HG03280 (cell line): ENCODE data around the gene NR2F1.

ENCODE experiments used
- ATAC-seq: cut with Tn5 transposase; IDR thresholded peaks from one replicate; pipeline ENCODE4 v1.9.1; 2021; ENCODE audit warnings: mild to moderate bottlenecking, moderate library complexity; ENCODE audit not compliant: unreplicated experiment

NR2F1 gene

GRCh38 chr5:93577854-93578812, 4.9 kb upstream of the NR2F1 start:
- no peak for ATAC-seq

DNA sequence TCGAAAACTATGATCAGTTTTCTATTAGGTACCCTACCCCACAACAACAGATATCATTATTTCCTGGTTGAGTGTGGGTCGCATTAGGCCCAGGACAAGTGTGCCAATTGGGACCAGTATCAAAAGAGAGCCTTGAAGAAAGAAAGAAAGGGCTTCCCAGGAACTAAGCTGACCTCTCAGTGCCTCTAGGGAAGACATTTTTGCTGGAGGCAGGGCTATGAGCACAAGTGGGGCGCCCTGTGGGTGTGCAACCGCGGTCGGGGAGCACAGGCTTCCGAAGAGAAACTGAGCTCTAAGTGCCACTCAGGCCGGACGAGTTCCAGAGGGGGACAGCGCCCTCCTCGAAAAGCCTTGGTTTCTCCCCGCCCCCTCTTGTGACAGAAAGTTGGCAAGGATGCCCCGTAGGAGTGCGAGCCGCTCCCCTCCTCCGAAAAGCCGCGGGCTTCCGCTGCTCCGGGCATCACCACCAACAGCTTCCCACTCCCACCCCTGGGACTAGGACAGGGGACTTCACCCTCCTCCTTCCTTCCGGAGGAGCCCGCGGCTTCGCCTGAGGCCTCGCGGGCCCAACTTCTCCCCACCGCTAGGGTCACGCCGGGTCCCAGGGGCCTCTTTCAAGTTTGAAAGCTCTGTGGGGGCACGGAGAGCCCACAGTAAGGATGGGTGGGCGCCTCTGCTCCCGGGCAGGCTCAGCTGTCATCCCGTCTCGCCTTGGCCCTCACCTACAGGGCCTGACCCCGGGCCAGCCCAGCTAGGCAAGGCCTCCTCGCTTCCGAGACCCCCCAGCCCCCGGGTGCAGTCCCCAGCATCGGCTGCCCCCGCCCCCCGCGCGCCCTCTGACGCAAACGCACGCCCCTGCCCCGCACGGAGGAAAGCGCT, 4.0 kb upstream of the NR2F1 start:
- ATAC-seq = no peak

DNA sequence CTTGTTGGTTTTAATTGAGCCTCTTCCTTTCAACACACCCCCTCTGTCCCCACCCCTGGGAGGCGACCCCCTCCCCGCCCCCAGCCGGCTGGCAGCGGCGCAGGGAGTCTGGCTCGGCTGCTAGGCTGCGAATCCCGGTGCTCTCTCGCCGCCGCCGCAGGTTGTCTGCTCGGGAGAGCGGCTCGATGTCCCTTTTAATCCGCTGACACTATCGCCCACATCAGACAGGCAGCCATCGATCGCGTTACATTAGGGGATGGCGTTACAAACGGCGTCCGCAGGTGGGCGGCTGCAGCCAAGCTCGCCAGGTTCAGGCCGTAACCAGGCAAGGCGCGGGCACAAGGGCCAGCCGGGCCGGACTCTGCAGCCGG, 3.3 kb upstream of the NR2F1 start:
- no peak for ATAC-seq

DNA sequence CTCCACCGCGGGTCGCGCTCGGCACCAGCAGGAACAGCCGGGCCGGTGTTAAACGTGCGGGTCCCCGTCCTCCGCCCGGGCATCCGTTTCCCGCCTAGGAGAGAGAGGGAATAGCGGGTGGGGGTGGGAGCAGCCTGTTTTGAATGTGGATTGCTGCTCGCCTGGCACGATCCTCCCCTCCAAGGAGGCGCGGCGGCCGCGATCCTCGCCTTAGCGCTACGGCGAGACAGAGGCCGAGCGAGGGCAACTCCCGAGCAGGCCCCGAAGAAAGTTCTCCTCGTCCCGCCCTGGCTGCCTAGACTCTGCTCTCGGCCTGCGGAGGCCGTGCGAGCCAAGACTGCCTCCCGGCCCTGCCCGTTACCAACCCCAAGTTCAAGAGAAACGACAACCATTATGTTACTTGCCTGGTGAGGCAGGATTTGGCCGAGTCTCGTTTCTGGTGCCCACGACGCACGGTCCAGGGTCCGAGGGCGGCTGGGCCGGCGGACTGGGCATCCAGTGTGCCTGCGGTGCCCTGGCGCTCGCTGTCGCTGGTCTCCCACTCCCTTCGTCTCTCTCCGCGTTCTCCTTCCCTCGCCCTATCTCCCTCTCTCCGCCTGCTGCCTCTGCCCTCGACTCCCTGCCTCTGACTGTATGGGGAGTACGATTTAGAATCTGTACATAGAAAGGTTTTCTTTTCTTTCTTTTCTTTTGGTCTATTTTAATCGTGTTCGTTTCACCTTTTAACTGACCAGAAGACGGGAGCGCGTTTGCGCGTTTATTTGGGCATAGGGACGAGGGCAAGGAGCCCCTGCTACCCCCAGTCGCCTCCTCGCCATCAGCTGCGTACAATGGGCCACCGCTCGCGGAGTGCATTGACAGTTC, 2.7 kb upstream of the NR2F1 start:
- no peak for ATAC-seq

DNA sequence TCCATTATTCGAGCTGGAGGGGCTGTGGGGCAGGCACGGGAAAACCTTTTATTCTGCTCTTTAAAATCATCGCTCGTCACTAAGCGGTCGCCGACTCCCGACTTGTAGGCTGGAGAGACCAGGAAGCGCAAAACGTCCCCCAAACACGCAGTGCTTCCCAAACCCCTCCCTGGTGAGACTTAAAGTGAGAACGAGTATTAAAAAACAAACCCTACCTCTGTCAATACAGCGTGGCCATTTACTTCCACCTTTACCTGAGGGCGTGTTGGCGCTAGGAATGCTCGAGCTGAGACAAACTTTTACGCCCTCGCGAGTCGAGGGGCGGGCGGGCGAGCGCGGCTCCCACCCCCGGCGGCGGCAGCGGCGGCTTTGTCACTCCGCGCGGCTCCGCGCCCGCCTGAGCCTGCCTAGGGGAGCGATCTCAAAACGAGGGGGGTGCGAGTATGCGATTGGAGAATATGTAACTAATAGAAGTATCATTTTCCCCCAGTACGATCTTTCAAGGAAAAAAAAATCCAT, 2.0 kb upstream of the NR2F1 start, which contains the start of gene NR2F1-AS1:
Gene NR2F1-AS1, minus strand, starts transcription at position 293 of the 519 bp plus-strand sequence.
- ATAC-seq = peak; percentile 15

DNA sequence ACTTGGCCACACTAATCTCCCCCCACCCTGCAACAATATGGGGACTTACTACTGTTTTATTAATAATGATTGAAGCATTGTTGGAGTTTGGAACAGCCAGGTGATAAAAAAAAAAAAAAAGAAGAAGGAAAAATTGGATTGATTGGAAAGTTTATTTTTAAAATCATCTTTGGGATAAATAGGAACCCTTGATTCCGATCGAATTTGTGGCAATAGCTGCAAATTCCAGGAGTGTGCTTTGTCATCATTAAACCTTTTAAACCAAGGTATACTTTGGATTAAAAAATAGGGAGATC, 907 bp upstream of the NR2F1 start:
- ATAC-seq = no peak

DNA sequence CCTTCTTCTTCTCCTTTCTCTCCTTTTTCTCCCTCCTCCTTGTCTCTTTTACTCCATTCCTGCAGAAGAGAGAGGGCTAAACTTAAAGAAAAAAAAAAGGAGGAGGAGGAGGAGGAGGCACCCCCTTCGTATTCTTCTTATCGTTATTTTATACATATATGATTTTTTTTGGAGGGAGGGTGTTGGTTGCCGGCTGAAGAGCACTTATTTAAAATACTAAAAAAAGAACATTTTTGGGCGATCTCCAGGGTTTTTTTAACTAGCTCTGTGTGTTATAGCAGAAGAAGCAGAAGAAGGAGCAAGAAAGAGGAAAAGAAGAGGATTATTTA, 381 bp downstream of the NR2F1 start:
- no peak for ATAC-seq

DNA sequence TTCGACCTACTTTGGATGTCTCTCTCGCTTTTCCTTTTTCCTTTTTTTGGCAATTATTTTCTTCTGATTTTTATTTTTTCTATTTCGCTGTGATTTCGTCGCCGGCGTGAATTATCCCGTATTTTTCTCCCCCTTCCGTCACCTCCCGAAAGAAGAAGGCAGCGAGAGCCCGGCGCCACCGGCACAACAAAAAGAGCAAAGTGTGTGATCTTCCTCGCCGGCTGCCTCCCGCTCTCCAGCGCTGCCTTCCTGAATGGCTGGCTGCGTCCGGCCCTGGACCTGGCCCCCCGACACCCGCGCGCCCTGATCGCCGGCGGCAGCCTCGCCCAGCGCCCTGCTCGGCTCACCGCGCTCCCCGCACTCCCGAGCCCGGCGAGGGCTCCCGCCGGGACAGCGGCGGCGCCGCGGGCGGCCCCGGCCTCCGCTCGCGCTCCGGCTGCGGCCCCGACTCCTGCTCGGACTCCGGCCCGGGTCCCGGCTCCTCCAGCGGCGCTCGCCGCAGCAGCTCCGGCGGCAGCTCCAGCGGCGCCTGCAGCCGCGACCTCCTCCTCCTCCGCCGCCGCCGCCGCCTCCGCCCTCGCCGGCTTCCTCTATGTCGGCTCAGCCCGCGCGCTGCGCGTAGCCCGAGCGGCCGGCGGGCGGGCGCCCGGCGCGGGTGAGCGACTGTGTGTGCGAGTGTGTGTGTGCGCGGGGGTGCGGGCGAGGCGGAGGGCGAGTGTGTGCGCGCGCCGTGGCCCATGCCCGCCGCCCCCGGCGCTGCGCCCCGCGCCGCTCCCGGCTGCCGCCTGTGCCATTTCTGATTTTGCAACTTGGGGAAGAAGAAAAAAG, 960 bp downstream of the NR2F1 start:
- ATAC-seq = no peak

- no peak for ATAC-seq
Measured at GRCh38 chr5:93584596-93585040, 1.6 kb downstream of the NR2F1 start.

- ATAC-seq = no peak
Measured at GRCh38 chr5:93585041-93585766, 2.2 kb downstream of the NR2F1 start.

DNA sequence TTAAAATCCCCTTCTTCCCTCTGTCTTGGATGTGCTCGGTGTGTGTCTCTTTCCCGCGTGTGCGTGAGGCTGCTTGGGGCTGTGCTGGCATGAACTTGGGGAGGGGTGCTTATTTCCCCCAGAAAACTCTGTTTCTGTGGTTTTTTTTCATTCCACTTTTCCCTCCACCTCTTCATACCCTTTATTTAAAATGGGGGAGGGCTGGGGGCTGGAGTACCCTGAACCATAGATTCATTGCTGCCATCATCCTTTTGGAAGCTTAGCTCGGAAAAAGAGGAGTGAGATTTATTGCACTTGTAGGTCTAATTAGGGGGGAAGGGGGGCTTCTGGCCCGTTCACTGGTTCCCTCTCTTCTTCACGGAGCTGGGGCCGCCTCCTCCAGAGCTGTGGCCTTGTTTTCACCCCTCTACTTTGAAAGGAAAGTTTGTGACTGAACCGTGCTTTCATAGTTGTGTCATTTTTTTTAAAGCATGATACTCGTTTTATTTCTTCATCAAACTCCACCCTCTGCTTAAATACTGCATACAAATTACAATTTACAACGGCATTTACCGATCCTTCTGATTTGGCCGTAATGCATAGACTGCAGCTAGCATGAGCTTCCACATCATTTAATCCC, 2.9 kb downstream of the NR2F1 start:
- no peak for ATAC-seq

DNA sequence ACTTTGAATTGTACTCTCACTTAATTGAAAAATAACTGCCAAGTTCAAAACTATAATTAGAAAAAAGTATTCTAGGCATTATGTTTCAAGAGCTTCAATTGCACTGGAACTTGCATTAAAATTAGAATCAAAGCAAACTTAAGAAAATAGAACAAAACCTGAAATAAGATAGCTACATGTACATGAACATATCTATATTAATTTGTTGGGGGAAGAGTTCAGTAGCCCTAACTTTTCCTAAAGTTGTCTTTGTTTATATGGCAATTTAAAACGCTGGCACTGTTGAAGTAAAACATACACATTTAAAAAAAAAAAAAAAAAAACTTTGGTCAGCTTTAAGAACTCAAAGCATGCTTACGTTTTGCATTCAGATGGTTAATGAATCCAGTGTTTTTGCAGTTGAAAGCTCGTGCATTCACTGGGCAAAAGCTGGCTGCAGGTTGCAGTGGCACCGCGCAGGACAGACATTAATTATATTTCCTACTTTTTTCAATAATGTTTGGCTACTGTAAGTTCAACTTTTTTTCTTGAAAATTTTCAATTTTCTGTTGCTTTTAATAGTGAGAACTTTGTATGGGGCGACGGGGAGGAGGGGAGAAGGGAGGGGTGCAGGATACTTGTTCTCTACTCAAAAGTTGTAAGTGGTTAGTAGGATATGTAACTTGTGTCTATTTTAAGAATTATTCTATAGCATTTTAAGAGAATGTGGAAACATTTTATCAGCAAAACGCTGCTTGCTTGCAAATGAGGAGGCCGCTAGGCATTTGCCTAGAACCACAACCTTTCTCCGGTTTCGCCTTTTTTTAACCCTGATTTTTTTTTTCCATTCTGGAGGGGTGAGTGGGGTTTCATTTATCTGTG, 3.9 kb downstream of the NR2F1 start:
- ATAC-seq = no peak

GRCh38 chr5:93587597-93588351, 4.8 kb downstream of the NR2F1 start:
- no peak for ATAC-seq

DNA sequence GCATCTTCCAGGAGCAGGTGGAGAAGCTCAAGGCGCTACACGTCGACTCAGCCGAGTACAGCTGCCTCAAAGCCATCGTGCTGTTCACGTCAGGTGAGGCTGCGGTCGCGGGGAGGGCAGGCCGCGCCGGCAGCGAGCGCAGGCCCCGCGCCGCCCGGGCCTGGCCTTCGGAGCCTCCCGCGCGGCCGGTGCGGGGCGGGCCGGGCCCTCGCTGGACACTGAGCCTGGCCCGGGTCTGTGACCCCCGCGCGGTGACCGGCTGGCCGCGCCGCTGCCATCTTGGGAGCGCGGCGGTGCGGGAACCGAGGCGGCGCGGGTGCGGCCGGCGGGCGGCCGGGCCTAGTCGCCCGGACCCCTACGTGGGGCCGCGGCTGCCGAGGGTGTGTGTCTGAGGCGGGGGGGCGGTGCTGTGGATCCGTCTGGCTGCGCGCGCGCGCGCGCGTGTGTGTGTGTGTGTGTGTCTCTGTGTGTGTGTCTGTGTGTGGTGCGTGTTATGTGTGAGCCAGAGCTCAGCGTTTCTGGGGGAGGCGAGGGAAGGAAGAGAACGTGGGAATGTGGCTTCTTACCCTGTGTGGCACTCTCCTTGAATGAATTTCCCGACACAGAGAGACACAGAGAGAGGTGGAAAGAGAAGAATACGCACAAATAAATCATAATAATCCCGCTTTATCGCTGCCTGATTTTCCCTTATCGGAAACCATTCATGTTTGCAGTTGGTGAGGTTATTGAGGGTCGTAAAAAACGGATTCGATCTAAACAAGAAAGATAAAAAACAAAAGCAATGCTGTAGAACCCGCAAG, 5.5 kb downstream of the NR2F1 start:
- no peak for ATAC-seq

DNA sequence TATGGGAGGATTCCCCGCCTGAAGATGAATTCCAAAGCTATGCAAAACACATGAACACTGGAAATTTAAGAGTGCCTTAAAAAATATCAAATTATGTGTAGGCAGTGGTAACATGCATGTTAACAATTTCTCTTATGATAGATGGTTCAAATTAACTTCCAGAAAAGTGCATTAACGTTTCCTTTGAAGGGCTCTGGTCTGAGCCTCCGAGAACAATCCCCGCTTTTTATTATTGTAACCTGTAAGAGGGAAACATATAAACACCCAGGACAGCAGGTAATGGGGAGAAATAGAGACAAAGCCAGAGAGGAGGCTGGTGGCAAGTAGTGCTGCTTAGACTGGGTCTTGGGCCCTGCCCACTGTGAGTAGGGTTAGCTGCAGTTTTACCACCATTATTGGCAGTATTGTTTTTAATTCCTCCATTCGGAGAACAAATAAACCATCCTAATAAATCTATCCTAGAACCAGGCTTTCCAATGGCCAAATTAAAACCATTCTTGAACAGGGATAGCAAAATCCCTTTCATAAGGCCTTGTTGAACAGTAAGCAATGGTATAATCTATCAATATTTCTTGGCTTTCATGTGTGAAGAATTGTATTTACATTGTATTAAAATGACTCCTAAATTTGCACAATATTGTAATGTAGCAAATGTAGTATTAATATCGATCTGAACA, 6.3 kb downstream of the NR2F1 start:
- no peak for ATAC-seq

DNA sequence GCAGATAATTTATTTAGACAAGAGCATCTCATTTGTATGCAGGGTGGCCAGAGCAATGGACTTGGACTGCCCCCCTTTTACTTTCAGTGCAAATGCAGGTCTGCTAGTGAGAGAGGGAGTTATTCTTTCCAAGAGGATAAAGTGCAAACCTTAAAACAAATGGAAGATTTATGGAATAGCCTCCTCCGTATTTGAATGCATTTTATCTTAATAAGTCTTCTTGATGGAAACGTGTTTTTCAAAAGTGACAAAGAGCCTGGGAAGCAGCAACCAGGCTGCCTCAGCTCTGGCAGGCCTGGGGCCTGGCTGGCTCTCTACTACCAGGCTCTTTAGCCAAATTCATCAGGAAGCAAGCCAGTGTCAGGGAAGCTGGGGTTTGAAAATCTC, 6.8 kb downstream of the NR2F1 start:
- no peak for ATAC-seq
